RCC 7860 (cell line): ENCODE measurements around the gene ADCY9.
"Not testable (repeated sequence)": the region's sequence is repeated elsewhere in the genome, so short reads cannot be mapped to it uniquely, and the experiment has no call there.

Experiments used
- DNase-seq: peaks from one replicate; pipeline ENCODE4 v3.0.0-alpha.2; 2015; ENCODE audit warnings: low spot score
- FAIRE-seq: peaks from 2 replicates; lab custom pipeline; 2012; peaks lifted over from hg19 to GRCh38; lab: Jason Lieb, UNC

The ADCY9 gene

DNA sequence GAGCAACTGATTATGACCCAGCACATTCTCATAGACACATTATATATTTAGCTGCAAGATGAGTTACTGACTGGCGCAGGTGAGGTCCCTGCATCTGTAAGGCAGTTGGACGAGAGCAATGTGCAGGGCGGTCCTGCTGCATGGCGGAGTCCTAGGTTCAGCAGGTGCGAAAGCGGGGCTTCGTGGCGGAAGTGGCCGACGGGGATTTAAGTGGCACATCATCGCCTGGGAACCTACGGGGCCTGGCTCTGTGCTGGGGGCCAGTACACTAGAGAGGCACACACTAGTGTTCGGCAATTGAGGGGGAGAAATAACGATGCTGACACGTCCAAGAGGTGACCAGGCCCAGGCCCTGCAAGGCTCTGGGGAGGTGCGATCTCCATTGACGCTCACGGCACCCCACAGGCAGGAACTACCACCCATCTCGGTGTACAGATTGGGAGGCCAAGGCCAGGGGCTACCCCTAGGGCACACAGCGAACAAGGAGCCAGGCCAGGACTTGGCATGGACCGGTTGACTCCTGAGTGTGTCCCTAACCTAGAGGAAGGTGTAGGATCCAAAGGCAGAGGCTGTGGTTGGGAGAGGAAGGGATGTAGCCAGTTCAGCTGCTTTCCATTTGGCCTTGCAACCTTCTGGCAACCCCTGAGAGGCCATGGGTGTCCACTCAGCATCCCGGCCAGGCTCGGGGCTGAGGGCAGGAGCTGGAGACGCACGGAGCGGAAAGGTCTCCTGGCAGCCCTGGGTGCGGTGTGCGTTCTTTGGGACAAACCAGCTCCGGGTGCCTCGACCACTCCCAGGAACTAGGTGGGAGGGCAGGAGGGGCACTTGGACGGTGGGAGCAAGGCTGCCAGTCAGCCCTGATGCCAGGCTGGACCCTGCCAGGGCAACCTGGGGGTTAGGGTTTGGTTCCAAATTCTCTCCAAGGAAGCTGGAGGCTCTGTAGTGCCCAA lies 131.9 kb downstream of the ADCY9 start:
- FAIRE-seq (no peak), DNase-seq (no peak)

DNA sequence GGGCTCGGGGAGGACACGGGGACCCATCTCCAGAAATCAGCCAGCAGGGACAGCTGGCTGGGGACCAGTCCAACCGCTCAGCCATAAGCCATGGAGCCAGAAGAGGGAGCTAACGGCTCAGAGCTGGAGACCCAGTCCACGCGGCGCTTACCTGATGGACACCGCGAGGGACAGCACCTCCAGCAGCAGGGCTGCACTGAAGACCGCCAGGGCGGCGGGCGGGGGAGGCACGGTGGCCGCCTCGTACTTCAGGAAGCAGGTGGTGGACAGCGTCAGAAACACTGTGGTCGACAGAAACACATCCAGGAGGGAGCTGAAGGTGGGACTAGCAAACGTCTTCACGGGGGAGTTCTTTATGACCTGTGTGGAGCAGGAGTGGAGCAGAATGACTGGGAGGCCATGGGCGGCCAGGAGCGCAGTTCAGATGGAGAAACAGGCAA lies 133.1 kb downstream of the ADCY9 start:
- FAIRE-seq (no peak), DNase-seq (peak; percentile 36)

DNA sequence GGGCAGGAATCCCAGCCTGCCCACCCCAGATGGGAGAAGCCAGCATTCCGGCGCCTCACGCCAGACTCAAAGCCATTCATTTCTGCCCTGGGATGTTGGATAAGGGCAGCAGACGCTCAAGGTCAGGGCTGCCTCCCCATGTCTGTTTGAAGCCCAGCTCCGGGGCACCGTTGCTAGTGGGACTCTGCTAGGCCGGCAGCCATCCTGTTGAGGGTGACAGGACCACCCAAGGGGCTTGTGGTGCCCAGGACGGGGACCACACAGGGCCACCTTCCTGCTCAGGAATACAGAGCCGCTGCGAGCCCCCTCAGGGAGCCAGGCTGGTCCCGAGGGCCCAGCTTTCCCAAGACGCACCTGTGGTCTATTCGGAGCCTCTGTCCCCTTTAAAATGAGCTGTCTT lies 134.0 kb downstream of the ADCY9 start:
- no peak for FAIRE-seq

DNA sequence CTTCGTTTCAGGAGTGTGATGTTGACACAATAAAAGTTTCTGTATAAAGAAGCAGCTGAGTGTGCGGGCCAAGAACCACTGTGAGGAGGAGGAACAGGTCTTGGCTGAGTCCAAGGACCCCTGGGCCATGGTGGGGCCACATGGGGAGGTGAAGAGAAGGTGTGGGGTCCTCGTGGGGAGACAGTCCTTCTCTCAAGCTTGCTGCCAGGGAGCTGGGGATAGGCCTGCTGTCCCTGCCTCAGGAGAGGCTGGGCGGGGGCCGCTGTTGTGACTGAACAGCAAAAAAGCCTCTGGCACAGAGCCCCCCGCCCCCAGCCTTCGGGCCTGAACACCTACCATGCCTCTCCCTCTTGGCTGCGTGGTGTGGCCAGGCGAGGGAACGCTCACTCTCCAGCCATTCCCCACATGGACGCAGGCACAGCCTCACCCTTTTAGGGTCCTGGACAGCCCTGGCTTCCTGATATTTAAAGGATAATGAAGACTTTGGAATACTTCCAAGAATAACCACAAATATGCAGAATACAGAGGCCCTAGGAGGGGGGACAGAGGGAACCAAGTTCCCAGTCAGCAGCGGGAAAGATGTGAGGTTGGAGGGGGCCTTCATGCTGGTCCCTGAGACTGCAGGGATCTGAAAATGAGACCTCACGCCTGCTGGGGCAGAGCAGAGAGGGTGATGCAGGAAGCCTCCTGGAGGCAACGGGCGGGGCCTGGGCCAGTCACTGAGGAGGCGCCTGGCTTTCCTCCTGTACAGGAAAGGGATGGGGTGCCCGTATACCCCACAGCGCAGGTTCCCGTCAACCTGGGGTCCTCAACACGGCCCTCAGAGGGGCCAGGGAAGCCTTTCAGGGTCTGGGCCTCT lies 135.8 kb downstream of the ADCY9 start:
- FAIRE-seq, result no peak
- DNase-seq, result peak; percentile 64

More for the DNA sequence above, 134.0 kb downstream of the ADCY9 start:
- no peak for DNase-seq

DNA sequence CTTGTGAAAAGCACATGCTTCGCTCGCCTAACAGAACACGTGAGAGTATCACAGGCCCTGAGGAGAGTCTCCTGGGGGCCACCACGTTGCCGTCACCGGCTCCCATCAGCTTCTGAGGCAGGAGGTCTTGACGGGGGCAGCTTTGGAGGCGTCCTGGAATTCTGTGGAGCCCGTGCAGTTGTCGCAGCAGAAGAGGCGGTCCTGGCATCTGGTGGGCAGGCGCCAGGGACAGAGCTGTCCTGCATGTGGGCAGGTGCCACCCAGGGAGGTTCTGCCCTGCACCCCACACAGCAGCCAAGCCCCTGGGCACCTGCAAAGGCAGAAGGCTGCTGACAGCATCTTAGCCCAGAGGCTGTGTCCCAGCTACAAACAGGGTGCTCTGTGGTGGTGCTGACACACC lies 136.7 kb downstream of the ADCY9 start:
- DNase-seq, result no peak
- no peak for FAIRE-seq

DNA sequence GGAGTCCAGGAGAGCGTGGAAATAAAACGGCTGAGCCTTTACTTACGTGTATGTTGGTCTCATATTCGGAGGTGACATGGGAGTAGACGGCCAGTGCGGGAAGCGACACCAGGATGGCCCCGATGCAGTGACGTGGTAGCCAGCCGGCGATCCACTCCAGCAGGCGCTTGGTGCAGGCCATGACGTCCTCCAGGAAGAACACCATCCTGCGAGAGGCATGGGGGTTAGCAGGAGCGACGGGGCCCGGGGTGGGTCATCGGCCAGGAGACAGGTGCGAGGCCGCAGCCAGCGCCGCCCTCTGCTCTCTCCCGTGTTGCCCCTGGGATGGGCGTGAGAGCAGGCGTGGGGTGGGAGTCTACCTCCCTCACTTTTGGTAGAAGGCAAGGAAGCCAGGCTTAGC lies 137.2 kb downstream of the ADCY9 start:
- DNase-seq (no peak), FAIRE-seq (no peak)

DNA sequence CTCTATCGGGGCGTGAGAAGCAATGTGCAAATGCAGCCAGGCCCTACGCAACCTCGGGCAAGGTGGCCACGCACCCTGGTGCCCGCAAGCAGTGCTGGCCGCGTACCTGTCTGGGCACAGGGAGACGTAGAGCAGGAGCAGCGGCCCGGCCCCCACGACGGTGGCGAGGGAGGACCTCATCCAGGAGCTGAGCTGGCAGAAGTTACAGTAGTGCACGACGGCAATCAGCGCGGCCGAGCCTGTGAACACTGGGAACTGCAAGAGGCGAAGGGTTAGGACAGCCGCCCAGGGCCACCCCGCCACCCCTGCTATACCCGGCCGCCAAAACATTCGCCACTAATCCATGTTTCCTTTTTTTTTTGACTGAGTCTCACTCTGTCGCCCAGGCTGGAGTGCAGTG lies 138.9 kb downstream of the ADCY9 start:
- FAIRE-seq, result no peak

DNA sequence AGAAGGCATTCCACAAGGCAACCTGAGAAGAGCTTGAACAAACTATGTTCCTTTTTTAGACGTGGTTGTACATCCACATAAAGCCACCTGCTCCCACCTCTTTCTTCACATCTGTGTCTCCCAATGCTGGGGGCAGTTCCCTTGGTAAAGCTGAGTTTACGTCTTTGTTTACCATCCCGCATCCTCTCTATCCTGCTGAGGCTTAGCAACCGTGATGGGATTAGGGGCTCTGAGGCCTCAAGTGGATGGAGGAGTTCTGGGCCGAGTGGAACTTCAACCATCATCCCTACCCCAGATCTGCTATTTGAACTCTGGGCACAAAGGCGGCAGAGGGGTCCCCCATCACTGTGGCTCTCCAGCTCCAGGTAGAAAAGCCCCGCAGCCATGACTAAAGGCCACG lies 141.5 kb downstream of the ADCY9 start:
- FAIRE-seq (no peak), DNase-seq (no peak)

More for the DNA sequence above, 138.9 kb downstream of the ADCY9 start:
- DNase-seq, result no peak

DNA sequence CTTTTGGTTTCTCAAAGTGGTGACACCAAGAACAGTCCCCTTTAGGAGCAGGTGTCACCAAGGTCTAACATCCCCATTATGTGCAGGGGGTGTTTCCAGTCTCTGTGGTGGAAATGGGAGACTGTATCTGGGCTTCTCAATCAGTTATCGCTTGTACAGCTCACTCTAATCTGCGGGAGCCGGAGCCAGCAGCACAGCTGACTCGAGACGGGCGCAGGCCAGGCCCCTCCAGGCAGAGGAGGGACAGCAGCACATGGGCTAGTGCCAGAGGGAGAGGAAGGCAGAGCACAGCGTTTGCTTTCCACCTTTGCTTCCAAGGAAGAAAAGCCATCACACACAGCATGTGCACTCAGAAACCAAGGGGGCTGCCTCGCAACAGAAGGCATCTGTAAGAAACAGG lies 144.5 kb downstream of the ADCY9 start:
- no peak for DNase-seq
- no peak for FAIRE-seq

DNA sequence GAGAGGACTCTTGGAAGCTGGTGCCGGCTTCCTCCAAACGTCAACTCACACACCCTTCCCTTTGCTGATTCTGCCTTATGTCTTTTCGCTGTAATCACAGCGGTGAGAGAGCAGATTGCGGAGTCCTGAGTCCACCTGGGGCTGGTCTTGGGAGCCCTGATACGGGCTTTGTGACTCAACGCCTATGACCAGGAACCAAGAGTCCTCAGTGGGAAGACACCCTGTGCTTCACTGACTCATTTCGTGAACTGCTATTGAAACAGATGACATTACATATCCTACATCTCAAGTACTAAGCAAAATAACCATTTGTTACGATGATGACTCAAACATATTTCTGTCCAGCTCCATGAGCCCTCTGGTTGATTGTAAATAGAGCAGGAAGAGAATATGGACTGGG lies 145.0 kb downstream of the ADCY9 start:
- FAIRE-seq (no peak), DNase-seq (peak; percentile 56)

DNA sequence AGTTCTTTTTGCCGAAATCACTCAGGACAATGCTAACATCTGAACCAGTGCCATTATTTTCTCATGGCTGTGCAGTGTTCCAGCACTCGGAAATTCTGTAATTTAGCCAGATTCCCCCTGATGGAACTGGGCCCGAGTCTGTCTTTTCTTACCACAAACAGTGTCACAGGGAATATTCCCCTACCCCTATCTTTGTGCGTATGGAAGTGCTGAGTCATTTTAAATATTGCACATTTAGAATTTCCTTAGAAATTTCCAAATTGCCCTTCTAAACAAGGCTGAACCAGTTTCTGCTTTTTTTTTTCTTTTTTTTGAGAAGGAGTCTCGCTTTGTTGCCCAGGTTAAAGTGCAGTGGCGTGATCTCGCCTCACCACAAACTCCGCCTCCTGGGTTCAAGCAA lies 147.7 kb downstream of the ADCY9 start:
- FAIRE-seq (no peak), DNase-seq (no peak)

DNA sequence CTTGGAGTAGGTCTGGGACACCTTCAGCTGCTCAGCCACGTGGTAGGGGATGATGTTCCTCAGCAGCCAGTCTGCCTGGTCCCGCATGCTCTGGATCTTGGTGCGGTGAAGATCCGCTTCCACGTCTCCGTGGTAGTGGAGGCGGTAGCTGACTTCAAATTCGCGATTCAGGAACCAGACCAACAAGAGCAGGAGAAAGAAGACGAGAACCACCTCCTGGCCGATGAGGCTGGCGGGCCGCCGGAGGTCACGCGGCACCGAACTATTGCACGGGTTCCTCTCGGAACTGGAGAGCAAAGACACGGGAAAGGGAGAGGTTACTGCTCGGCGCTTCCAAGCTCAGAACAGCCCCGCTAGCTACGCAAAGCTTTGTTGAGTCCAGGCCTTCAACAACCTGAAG lies 149.6 kb downstream of the ADCY9 start:
- DNase-seq, result no peak
- no peak for FAIRE-seq

DNA sequence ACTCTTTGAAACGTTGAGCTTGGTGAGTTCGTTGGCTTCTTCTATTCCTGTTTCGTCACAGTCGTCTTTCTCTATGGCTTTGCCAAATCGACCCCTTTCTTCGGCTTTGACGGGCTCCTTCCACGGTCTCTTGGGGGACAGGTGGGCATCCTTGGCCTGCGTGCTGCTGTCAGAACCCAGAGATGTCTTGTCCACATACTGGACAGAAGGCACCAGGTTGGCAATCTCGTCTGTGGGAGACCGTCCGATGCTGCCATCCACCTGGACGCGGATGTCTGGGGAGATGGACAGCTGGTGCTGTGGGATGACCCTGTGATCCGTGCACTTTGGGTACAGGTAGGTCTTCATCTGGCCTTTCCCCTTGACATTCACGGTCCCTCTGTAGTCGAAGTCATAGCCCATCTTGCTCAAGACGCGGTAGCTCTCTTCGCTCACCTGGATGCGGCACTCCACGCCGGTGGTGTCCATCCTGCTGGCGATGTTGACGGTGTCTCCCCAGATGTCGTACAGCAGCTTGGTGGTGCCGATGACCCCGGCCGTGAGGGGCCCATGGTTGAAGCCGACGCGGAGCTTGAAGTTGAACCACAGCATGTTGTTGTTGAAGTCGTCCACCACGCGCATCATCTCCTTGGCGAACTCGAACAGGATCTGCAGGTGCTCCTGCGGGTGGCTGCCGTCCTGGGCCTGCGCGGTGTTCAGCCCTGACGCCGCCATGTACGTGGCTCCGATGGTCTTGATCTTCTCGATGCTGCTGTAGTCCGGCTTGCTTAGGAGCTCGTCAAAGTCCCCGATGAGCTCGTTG lies 150.3 kb downstream of the ADCY9 start:
- DNase-seq (no peak), FAIRE-seq (no peak)

DNA sequence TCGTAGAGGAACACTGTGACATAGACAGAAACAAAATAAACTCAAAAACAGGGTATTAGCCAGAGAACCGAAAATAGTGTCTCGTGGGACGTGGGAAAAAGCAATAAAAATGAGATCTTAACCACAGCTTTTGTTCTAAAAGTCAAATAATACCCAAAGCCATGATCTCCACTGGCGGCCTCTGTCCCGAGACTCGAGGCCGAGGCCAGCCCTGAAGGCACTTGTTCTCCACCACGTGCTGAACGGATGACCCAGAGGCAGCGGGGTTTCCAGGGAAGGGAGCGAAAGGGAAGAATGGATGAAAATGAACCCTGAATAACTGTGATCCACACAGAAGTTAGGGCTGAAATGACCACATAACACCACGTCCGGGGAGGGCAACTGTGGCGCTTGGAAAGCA lies 150.9 kb downstream of the ADCY9 start:
- FAIRE-seq, result no peak
- no peak for DNase-seq

DNA sequence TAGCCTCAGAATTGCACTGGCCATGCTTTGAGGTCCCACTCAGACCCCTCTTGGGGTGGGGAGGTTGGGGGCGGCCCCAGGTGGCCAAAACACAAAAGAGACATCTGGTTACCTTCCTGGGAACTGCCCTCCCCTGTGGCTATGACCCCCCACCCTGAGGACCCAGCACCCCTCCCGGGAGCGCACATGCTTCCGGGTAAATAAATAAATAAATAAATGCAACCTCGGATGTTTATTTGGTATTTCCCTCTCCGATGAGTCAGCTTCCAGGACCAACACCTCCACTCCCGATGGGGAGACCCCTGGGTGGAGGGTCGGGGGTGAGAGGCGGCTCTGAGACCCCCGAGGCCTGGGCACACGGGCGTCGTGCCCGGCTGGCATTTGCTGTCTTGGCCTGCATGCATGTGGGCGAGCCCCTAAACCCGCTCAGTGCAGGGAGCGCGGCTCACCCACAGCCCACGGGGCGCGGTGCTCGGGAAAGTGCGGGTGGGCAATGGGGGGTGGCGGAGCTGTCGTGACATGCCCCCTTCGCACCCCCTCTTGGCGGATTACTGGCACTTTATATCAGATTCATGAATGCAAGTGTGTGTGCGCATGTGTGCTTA lies 151.5 kb downstream of the ADCY9 start:
- no peak for FAIRE-seq
- no peak for DNase-seq

DNA sequence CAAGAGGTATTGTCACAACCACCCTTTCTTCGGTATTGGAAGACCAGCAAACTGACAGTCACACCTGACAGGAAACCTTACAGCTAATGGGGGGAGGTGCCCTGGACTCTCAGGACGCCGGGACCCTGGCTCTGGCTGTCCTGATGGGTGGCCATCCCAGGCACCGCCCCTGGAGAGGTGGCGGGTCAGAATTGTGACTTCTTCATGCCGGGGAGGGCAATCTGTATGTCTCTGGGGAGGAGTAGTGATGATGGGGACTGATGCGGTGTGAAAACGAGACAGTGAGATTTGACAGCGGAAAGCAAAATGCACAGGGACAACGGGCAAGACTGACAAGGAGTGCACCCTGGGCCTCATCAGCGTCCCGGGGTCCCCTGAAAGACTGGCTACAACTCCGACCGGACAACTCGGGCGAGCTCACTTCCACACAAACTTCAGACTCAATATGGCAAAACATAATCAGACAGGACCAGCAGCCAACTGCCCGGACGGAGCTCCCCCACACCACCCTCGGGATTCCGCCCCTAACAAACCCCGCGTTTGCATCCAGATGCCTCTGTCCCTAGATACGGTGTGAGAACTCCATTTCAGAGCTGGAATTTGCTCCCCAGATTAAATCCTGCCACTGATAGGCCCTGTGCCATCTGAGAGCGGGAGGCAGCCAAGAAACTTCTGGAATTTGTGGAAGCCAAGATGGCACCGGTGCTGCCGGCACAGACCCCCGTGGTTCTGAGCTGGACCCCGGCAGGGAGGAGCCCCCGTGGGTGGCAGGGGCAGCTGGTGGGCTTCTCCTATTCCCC lies 152.2 kb downstream of the ADCY9 start:
- FAIRE-seq (no peak), DNase-seq (no peak)

DNA sequence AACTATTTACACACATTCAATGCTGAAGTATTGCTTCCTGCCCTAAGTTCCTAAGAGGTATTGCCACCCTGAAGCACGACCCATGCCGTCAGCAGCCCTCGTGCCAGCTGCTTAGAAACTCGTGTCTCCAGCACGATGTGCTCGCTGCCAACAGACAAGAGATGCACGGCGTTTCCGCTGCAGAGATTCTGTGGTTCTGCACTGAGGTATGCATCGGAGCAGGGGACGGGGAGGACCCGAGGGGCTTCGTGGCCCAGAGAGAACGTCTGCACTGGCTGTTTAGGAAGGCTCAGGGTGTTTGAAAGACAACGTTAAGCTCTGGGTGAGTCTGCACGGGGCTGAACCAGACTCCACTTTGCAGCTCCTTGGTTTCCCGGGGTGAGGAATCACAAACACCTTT lies 153.0 kb downstream of the ADCY9 start:
- DNase-seq, result no peak
- no peak for FAIRE-seq

DNA sequence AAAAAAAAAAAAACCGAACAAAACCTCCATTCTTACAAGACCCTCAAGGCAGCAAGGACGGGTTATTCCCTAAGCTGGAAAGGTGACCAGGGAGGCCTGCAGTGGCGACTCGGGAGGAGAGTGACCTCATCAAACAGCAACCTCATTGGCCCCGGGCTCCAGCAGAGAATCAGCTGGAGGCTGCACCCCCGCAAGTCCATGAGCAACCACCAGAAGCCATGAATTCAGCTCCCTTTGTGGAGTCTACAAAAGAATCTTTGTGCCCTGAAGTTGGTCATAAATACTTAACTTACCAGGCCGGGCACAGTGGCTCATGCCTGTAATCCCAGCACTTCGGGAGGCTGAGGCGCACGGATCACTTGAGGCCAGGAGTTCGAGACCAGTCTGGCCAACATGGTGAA lies 154.8 kb downstream of the ADCY9 start:
- peak; percentile 74 for DNase-seq

DNA sequence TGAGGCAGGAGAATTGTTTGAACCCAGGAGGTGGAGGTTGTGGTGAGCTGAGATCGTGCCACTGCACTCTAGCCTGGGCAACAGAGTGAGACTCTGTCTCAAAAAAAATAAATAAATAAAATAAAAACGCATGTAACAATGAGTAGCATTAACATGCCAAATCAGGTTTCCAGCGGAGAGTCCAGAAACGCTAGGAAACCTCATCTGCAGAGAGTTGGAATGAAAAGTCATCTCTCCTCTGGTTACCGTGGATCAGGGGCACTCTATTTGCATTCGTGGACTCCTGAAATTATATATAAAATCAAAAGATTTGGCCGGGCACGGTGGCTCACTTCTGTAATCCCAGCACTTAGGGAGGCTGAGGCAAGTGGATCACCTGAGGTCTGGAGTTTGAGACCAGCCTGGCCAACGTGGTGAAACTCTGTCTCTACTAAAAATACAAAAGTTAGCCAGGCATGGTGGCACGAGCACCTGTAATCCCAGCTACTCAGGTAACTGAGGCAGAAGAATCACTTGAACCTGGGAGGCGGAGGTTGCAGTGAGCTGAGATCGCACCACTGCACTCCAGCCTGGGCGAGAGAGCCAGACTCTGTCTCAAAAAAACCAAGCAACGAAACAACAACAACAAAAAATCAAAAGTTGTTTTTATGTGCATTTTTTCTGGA lies 156.2 kb downstream of the ADCY9 start:
- not testable (repeated sequence) for FAIRE-seq, DNase-seq

More for the DNA sequence above, 154.8 kb downstream of the ADCY9 start:
- peak; percentile 64 for FAIRE-seq
